DND-41 (cell line): ENCODE data around the gene LRRC15.

Experiments used
- EZH2 ChIP-seq: IDR thresholded peaks from 3 replicates; pipeline ENCODE4 v1.6.1; 2012; ENCODE audit warnings: borderline replicate concordance, low read depth, mild to moderate bottlenecking, moderate library complexity, low read length, inconsistent platforms; ENCODE audit not compliant: severe bottlenecking
- TF ChIP-seq, protein P1 (sequence below): IDR thresholded peaks from 2 replicates; pipeline ENCODE4 v1.5.1; 2012; ENCODE audit warnings: borderline replicate concordance, low read length, moderate library complexity, mild to moderate bottlenecking; ENCODE audit not compliant: poor library complexity, severe bottlenecking; ENCODE audit errors: extremely low read depth

- TF ChIP-seq, protein P1, sequence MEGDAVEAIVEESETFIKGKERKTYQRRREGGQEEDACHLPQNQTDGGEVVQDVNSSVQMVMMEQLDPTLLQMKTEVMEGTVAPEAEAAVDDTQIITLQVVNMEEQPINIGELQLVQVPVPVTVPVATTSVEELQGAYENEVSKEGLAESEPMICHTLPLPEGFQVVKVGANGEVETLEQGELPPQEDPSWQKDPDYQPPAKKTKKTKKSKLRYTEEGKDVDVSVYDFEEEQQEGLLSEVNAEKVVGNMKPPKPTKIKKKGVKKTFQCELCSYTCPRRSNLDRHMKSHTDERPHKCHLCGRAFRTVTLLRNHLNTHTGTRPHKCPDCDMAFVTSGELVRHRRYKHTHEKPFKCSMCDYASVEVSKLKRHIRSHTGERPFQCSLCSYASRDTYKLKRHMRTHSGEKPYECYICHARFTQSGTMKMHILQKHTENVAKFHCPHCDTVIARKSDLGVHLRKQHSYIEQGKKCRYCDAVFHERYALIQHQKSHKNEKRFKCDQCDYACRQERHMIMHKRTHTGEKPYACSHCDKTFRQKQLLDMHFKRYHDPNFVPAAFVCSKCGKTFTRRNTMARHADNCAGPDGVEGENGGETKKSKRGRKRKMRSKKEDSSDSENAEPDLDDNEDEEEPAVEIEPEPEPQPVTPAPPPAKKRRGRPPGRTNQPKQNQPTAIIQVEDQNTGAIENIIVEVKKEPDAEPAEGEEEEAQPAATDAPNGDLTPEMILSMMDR: no peak
- TF ChIP-seq EZH2: no peak
Measured at GRCh38 chr3:194307849-194308248, 61.7 kb downstream of the LRRC15 start.
